HG03175 (cell line): ENCODE measurements around the gene CGB7.
"Not testable (repeated sequence)": the region's sequence is repeated elsewhere in the genome, so short reads cannot be mapped to it uniquely, and the experiment has no call there.

Experiments used
- ATAC-seq: cut with Tn5 transposase; IDR thresholded peaks from one replicate; pipeline ENCODE4 v1.9.1; 2021; ENCODE audit warnings: mild to moderate bottlenecking, moderate library complexity; ENCODE audit not compliant: unreplicated experiment

CGB7 gene

GRCh38 chr19:49042666-49043065 is 14.9 kb downstream of the CGB7 start:
- not testable (repeated sequence) for ATAC-seq

GRCh38 chr19:49042177-49042576 is 15.4 kb downstream of the CGB7 start:
- ATAC-seq, result no peak

GRCh38 chr19:49039736-49040135 is 17.8 kb downstream of the CGB7 start:
- not testable (repeated sequence) for ATAC-seq

- ATAC-seq, result not testable (repeated sequence)
These were observed 18.8 kb downstream of the CGB7 start for GRCh38 chr19:49038557-49039276.

- not testable (repeated sequence) for ATAC-seq
These were observed 19.4 kb downstream of the CGB7 start for GRCh38 chr19:49038111-49038510.

GRCh38 chr19:49036815-49037214 is 20.7 kb downstream of the CGB7 start, which contains the start of gene CGB1:
Gene CGB1 (minus strand): TSS chr19:49036895. CDS start chr19:49036711, 184 bp downstream.
- ATAC-seq, result not testable (repeated sequence)

GRCh38 chr19:49031642-49032301 is 25.8 kb downstream of the CGB7 start, which contains the start of gene CGB2:
Gene CGB2 (plus strand): TSS chr19:49031890. CDS start chr19:49032096, 206 bp downstream.
- not testable (repeated sequence) for ATAC-seq

- not testable (repeated sequence) for ATAC-seq
These were observed 27.2 kb downstream of the CGB7 start for GRCh38 chr19:49030323-49030722.

GRCh38 chr19:49029749-49030148 is 27.8 kb downstream of the CGB7 start:
- ATAC-seq, result not testable (repeated sequence)

GRCh38 chr19:49028686-49029085 is 28.9 kb downstream of the CGB7 start:
- ATAC-seq, result not testable (repeated sequence)

- not testable (repeated sequence) for ATAC-seq
These were observed 31.9 kb downstream of the CGB7 start for GRCh38 chr19:49025599-49025998.

- ATAC-seq, result not testable (repeated sequence)
These were observed 32.5 kb downstream of the CGB7 start for GRCh38 chr19:49025088-49025487.

- ATAC-seq, result not testable (repeated sequence)
These were observed 33.3 kb downstream of the CGB7 start, which contains the start of gene CGB3 for GRCh38 chr19:49024233-49024632. Gene CGB3 (minus strand): TSS chr19:49024333. CDS start chr19:49023971, 362 bp downstream.

- ATAC-seq, result no peak
These were observed 35.4 kb downstream of the CGB7 start for GRCh38 chr19:49022116-49022515.

- no peak for ATAC-seq
These were observed 36.3 kb downstream of the CGB7 start for GRCh38 chr19:49020931-49021895.

GRCh38 chr19:49020342-49020741 is 37.2 kb downstream of the CGB7 start:
- ATAC-seq, result no peak

GRCh38 chr19:49019242-49019932 is 38.2 kb downstream of the CGB7 start:
- no peak for ATAC-seq

GRCh38 chr19:49018388-49019241 is 38.9 kb downstream of the CGB7 start:
- ATAC-seq, result not testable (repeated sequence)

GRCh38 chr19:49017666-49018351 is 39.7 kb downstream of the CGB7 start:
- no peak for ATAC-seq
